ENCODE results near the gene ZNF276.
"Not testable (repeated sequence)": the region's sequence is repeated elsewhere in the genome, so short reads cannot be mapped to it uniquely, and the experiment has no call there.

ZNF276 gene

DNA sequence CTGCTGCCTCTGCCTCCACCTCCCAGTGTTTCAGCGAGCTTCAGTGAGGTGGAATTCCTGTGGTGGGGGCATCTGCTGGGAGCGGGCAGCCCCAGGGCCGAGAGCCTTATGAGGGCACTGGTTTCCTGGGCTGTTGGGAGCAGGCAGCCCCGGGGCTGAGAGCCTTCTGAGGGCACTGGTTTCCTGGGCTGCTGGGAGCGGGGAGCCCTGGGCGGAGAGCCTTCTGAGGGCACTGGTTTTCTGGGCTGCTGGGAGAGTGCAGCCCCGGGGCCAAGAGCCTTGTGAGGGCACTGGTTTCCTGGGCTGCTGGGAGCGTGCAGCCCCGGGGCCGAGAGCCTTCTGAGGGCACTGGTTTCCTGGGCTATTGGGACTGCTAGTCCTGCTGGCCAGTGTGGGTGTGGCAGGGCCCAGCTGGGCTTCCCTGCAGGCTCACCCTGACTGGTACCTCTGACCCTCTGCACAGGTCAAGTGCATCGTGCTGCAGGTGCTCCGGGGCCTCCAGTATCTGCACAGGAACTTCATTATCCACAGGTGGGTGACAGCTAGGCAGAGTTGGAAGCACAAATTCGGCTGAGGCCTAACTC is 29.3 kb upstream of the ZNF276 start:
- in situ Hi-C loops (cut with HindIII; ENCODE audit: low sequenced_read_pairs), result no loop called here
- no peak for TF ChIP-seq CTCF (IDR thresholded peaks at IDR 0.05; ENCODE audit: low read depth, low read length)
- no peak for DNase-seq (ENCODE audit: low read depth, low spot score)
- no peak overlapping the region for H3K4me3 ChIP-seq (ENCODE audit: low read depth, low read length)

GRCh38 chr16:89693289-89693731 is 28.0 kb upstream of the ZNF276 start:
- DNase-seq (ENCODE audit: low read depth, low spot score), result no peak
- no peak overlapping the region for H3K4me3 ChIP-seq (ENCODE audit: low read depth, low read length)
- no peak for TF ChIP-seq CTCF (IDR thresholded peaks at IDR 0.05; ENCODE audit: low read depth, low read length)
- in situ Hi-C loops (cut with HindIII; ENCODE audit: low sequenced_read_pairs), result no loop called here

DNA sequence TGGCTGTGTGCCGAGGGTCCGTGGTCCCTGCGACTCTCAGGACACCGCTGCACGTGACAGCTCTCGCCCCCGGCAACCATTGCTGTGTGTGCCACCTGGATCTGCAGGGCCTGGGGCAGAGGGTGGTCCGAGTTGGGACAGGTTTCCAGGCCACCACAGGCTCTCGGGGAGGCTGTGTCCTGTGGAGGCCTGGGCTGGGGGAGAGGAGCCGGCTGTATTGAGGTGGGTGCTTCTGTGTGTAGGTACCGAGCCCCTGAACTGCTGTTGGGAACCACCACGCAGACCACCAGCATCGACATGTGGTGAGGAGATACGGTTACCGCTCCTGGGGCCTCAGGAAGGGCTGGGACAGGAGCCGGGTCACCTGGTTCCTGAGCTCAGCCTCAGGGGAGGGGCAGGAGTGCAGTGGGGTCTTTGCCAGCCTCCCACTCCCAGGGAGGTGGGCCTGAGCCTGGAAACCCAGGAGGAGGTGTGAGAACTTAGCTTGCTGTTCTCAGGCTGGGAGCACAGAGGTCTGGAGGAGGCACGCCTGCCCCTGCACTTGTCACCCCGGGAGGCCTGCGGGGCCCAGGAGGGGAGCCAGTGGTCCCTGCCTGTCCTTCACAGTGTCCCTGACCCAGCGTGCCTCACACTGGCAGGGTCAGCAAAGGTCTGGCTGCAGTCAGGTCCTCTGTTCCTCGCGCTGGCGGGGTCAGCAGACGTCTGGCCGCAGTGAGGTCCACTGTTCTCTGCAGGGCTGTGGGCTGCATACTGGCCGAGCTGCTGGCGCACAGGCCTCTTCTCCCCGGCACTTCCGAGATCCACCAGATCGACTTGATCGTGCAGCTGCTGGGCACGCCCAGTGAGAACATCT is 27.2 kb upstream of the ZNF276 start:
- no peak for TF ChIP-seq CTCF (IDR thresholded peaks at IDR 0.05; ENCODE audit: low read depth, low read length)
- no peak overlapping the region for H3K4me3 ChIP-seq (ENCODE audit: low read depth, low read length)
- in situ Hi-C loops (cut with HindIII; ENCODE audit: low sequenced_read_pairs), result no loop called here
- no peak for DNase-seq (ENCODE audit: low read depth, low spot score)

DNA sequence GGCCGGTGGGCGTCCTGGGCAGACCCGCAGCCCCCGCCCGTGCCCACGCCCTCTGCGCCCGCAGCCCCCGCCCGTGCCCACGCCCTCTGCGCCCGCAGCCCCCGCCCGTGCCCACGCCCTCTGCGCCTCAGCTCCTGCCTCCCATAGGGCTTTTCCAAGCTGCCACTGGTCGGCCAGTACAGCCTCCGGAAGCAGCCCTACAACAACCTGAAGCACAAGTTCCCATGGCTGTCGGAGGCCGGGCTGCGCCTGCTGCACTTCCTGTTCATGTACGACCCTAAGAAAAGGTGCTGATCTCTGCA is 26.6 kb upstream of the ZNF276 start:
- DNase-seq (ENCODE audit: low read depth, low spot score); in situ Hi-C loops (cut with HindIII; ENCODE audit: low sequenced_read_pairs); H3K4me3 ChIP-seq (ENCODE audit: low read depth, low read length): not testable (repeated sequence)

GRCh38 chr16:89695086-89695874 is 26.1 kb upstream of the ZNF276 start:
- no peak for TF ChIP-seq CTCF (IDR thresholded peaks at IDR 0.05; ENCODE audit: low read depth, low read length)
- DNase-seq (ENCODE audit: low read depth, low spot score), result no peak
- H3K4me3 ChIP-seq (ENCODE audit: low read depth, low read length), result no peak overlapping the region
- in situ Hi-C loops (cut with HindIII; ENCODE audit: low sequenced_read_pairs), result no loop called here

- DNase-seq (ENCODE audit: low read depth, low spot score), result no peak
- TF ChIP-seq CTCF (IDR thresholded peaks at IDR 0.05; ENCODE audit: low read depth, low read length), result no peak
Observed at GRCh38 chr16:89695875-89696669, 25.3 kb upstream of the ZNF276 start.

More at GRCh38 chr16:89695875-89696669, 25.3 kb upstream of the ZNF276 start:
- H3K4me3 ChIP-seq (ENCODE audit: low read depth, low read length), result no peak overlapping the region
- in situ Hi-C loops (cut with HindIII; ENCODE audit: low sequenced_read_pairs), result no loop called here

All from astrocyte of the spinal cord (primary cell).